ENCODE measurements around the gene ALOX12. TPM values are rescaled to one million over a fixed set of nuclear protein-coding genes. Genes with fewer than 3 reads are reported as not detected.

ALOX12 gene
- total and polyA plus RNA-seq, 4 donors, result 0.03 to 3.1 (median 0.24) TPM; not detected in 1

DNA sequence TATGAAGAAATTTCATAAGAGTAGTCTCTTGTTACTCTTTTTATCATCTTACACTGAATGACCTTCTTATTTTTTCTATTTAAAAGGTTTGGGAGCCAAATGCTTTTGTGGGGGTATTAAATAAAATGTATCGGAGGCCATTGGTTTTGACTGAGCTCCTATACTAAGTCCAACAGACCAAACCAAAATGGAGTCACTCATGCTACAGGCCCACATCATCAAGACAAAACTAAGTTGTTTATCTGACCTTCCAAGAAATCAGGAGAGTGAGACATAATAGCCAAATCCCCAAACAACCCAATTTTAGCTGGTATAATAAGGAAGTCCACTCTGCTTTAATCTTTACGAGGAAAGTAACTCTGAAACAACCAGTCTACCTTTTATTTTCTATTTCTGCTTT, 48.1 kb upstream of the ALOX12 start:
- TF ChIP-seq, protein P1, sequence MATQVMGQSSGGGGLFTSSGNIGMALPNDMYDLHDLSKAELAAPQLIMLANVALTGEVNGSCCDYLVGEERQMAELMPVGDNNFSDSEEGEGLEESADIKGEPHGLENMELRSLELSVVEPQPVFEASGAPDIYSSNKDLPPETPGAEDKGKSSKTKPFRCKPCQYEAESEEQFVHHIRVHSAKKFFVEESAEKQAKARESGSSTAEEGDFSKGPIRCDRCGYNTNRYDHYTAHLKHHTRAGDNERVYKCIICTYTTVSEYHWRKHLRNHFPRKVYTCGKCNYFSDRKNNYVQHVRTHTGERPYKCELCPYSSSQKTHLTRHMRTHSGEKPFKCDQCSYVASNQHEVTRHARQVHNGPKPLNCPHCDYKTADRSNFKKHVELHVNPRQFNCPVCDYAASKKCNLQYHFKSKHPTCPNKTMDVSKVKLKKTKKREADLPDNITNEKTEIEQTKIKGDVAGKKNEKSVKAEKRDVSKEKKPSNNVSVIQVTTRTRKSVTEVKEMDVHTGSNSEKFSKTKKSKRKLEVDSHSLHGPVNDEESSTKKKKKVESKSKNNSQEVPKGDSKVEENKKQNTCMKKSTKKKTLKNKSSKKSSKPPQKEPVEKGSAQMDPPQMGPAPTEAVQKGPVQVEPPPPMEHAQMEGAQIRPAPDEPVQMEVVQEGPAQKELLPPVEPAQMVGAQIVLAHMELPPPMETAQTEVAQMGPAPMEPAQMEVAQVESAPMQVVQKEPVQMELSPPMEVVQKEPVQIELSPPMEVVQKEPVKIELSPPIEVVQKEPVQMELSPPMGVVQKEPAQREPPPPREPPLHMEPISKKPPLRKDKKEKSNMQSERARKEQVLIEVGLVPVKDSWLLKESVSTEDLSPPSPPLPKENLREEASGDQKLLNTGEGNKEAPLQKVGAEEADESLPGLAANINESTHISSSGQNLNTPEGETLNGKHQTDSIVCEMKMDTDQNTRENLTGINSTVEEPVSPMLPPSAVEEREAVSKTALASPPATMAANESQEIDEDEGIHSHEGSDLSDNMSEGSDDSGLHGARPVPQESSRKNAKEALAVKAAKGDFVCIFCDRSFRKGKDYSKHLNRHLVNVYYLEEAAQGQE (IDR thresholded peaks at IDR 0.05), result no peak
- TF ChIP-seq HNF4G (IDR thresholded peaks at IDR 0.05) (no peak), SP1 (IDR thresholded peaks at IDR 0.05) (no peak), RXRA (IDR thresholded peaks at IDR 0.05) (no peak), FOXA1 (IDR thresholded peaks at IDR 0.05) (no peak), GABPA (IDR thresholded peaks at IDR 0.05 in 1 of 2, conservative IDR thresholded peaks at IDR 0.05 in 1 of 2) (no peak), RAD21 (IDR thresholded peaks at IDR 0.05) (no peak), EGR1 (IDR thresholded peaks at IDR 0.05; ENCODE audit: low read depth in 2 of 2) (no peak), YY1 (IDR thresholded peaks at IDR 0.05) (no peak), FOXA2 (IDR thresholded peaks at IDR 0.05) (no peak), TAF1 (conservative IDR thresholded peaks at IDR 0.05) (no peak)
- TF ChIP-seq, protein P2, sequence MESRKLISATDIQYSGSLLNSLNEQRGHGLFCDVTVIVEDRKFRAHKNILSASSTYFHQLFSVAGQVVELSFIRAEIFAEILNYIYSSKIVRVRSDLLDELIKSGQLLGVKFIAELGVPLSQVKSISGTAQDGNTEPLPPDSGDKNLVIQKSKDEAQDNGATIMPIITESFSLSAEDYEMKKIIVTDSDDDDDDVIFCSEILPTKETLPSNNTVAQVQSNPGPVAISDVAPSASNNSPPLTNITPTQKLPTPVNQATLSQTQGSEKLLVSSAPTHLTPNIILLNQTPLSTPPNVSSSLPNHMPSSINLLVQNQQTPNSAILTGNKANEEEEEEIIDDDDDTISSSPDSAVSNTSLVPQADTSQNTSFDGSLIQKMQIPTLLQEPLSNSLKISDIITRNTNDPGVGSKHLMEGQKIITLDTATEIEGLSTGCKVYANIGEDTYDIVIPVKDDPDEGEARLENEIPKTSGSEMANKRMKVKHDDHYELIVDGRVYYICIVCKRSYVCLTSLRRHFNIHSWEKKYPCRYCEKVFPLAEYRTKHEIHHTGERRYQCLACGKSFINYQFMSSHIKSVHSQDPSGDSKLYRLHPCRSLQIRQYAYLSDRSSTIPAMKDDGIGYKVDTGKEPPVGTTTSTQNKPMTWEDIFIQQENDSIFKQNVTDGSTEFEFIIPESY (IDR thresholded peaks at IDR 0.05), result no peak
- TF ChIP-seq, protein P3, sequence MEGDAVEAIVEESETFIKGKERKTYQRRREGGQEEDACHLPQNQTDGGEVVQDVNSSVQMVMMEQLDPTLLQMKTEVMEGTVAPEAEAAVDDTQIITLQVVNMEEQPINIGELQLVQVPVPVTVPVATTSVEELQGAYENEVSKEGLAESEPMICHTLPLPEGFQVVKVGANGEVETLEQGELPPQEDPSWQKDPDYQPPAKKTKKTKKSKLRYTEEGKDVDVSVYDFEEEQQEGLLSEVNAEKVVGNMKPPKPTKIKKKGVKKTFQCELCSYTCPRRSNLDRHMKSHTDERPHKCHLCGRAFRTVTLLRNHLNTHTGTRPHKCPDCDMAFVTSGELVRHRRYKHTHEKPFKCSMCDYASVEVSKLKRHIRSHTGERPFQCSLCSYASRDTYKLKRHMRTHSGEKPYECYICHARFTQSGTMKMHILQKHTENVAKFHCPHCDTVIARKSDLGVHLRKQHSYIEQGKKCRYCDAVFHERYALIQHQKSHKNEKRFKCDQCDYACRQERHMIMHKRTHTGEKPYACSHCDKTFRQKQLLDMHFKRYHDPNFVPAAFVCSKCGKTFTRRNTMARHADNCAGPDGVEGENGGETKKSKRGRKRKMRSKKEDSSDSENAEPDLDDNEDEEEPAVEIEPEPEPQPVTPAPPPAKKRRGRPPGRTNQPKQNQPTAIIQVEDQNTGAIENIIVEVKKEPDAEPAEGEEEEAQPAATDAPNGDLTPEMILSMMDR (IDR thresholded peaks at IDR 0.05; ENCODE audit: low read depth, low read length, missing input control), result no peak
- Histone ChIP-seq H3K36me3 (ENCODE audit: control insufficient read depth in 4 of 4, insufficient read depth in 3 of 4, low read depth in 1 of 4, low read length in 3 of 4) (no peaks in the 10 kb centered on the region), H3K9ac (ENCODE audit: low read depth in 1 of 2, low read length in 2 of 2) (no peak overlapping the region), H3K4me3 (ENCODE audit: low read depth in 1 of 3, low read length in 3 of 3) (no peak overlapping the region), H3K4me1 (ENCODE audit: control insufficient read depth in 4 of 4, insufficient read depth in 4 of 4, low read length in 3 of 4) (no peaks in the 10 kb centered on the region), H3K27ac (ENCODE audit: low read depth in 1 of 2, low read length in 2 of 2) (no peak overlapping the region), H3K9me3 (ENCODE audit: control insufficient read depth in 4 of 4, low read length in 3 of 4) (no peaks in the 10 kb centered on the region), H3K27me3 (ENCODE audit: control insufficient read depth in 4 of 4, insufficient read depth in 4 of 4, low read length in 3 of 4) (no peaks in the 10 kb centered on the region)
- 88% methylated on average over 2 of the region's 2 CpGs for WGBS
- DNase-seq (ENCODE audit: low spot score), result no peak

DNA sequence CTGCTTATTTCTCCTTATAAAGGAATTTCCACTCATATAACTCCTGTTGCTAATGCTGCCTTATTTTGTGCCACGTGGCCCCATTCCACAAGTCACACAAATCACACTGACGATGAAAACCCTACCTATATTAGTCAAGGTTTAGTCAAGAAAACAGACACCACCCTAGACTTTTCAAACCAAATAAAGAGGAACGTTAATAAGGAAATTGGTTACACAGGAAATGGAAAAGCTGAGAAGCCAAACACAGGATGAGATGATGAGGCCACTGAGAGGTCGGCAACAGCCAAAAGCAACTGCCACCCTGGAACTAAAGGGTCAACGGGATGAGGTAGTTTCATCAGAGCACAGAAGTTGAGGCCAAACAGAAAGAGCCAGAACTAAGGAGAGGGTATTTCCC, 47.3 kb upstream of the ALOX12 start:
- H3K36me3 ChIP-seq (ENCODE audit: control insufficient read depth in 4 of 4, insufficient read depth in 3 of 4, low read depth in 1 of 4, low read length in 3 of 4), result no peaks in the 10 kb centered on the region
- no peak overlapping the region for H3K27ac ChIP-seq (ENCODE audit: low read depth in 1 of 2, low read length in 2 of 2)
- H3K9me3 ChIP-seq (ENCODE audit: control insufficient read depth in 4 of 4, low read length in 3 of 4), result no peaks in the 10 kb centered on the region
- no peak for DNase-seq (ENCODE audit: low spot score)
- WGBS, result 63% methylated on average over 5 of the region's 5 CpGs
- no peak overlapping the region for H3K4me3 ChIP-seq (ENCODE audit: low read depth in 1 of 3, low read length in 3 of 3)
- TF ChIP-seq RAD21 (IDR thresholded peaks at IDR 0.05) (no peak), GABPA (IDR thresholded peaks at IDR 0.05 in 1 of 2, conservative IDR thresholded peaks at IDR 0.05 in 1 of 2) (no peak), YY1 (IDR thresholded peaks at IDR 0.05) (no peak), RXRA (IDR thresholded peaks at IDR 0.05) (no peak), FOXA2 (IDR thresholded peaks at IDR 0.05) (no peak), EGR1 (IDR thresholded peaks at IDR 0.05; ENCODE audit: low read depth in 2 of 2) (no peak), JUND (IDR thresholded peaks at IDR 0.05) (no peak), FOXA1 (IDR thresholded peaks at IDR 0.05) (no peak), SP1 (IDR thresholded peaks at IDR 0.05) (no peak), NR2F2 (IDR thresholded peaks at IDR 0.05) (no peak)
- TF ChIP-seq, protein P4, sequence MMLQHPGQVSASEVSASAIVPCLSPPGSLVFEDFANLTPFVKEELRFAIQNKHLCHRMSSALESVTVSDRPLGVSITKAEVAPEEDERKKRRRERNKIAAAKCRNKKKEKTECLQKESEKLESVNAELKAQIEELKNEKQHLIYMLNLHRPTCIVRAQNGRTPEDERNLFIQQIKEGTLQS (IDR thresholded peaks at IDR 0.05), result no peak
- TF ChIP-seq, protein P5, sequence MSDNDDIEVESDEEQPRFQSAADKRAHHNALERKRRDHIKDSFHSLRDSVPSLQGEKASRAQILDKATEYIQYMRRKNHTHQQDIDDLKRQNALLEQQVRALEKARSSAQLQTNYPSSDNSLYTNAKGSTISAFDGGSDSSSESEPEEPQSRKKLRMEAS (IDR thresholded peaks at IDR 0.05), result no peak
- TF ChIP-seq, protein P1 (IDR thresholded peaks at IDR 0.05), result no peak
- TF ChIP-seq, protein P2 (IDR thresholded peaks at IDR 0.05), result no peak
- no peaks in the 10 kb centered on the region for H3K27me3 ChIP-seq (ENCODE audit: control insufficient read depth in 4 of 4, insufficient read depth in 4 of 4, low read length in 3 of 4)
- no peak overlapping the region for H3K9ac ChIP-seq (ENCODE audit: low read depth in 1 of 2, low read length in 2 of 2)
- H3K4me1 ChIP-seq (ENCODE audit: control insufficient read depth in 4 of 4, insufficient read depth in 4 of 4, low read length in 3 of 4), result no peaks in the 10 kb centered on the region

Measured in liver (tissue), 9 donors.